ENCODE measurements around the gene BRAF. TPM values are rescaled to one million over a fixed set of nuclear protein-coding genes. Genes with fewer than 3 reads are reported as not detected.

Gene BRAF
- total RNA-seq, 1 donor from 2014 or later, result 26.0 TPM

DNA sequence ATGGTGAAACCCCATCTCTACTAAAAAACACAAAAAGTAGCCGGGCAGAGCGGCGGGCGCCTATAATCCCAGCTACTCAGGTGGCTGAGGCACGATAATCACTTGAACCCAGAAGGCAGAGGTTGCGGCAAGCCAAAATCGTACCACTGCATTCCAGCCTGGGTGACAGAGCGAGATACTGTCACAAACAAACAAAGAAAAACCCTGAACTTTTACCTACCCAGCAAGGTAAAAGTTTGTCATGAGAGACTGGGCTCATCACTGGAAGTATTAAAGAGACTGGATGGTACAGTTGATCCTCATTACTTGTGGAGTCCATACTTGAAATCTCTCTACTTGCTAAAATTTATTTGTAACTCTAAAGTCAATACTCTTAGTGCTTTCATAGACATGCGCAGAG lies 114.3 kb downstream of the BRAF start:
- Histone ChIP-seq H3K79me2 (ENCODE audit: insufficient read depth, low read length) (no peaks in the 10 kb centered on the region), H3K4me2 (ENCODE audit: low read length) (no peak overlapping the region), H3K36me3 (ENCODE audit: insufficient read depth, low read length) (no peaks in the 10 kb centered on the region), H4K20me1 (ENCODE audit: insufficient read depth, low read length) (peaks cover 20% of the 10 kb centered on the region), H3K27me3 (ENCODE audit: insufficient read depth, low read length) (no peaks in the 10 kb centered on the region), H3K4me1 (ENCODE audit: insufficient read depth, low read length) (no peaks in the 10 kb centered on the region), H3K27ac (ENCODE audit: low read depth, low read length) (no peak overlapping the region), H3K4me3 (ENCODE audit: insufficient read depth, low read depth, low read length) (no peak overlapping the region), H3K9me3 (ENCODE audit: insufficient read depth, low read depth, low read length) (no peaks in the 10 kb centered on the region), H3K9ac (ENCODE audit: low read length) (no peak overlapping the region), H2AFZ (ENCODE audit: low read depth, low read length) (no peak overlapping the region)
- FAIRE-seq (no peak), DNase-seq (ENCODE audit: low read depth) (no peak)
- no peak overlapping the region for H3K4me3 Mint-ChIP-seq (ENCODE audit: unreplicated experiment)
- no peaks in the 10 kb centered on the region for H3K27me3 Mint-ChIP-seq (ENCODE audit: low read depth, unreplicated experiment)
- TF ChIP-seq EZH2 (IDR thresholded peaks at IDR 0.05; ENCODE audit: insufficient read depth, low read length), result no peak
- TF ChIP-seq, protein P1, sequence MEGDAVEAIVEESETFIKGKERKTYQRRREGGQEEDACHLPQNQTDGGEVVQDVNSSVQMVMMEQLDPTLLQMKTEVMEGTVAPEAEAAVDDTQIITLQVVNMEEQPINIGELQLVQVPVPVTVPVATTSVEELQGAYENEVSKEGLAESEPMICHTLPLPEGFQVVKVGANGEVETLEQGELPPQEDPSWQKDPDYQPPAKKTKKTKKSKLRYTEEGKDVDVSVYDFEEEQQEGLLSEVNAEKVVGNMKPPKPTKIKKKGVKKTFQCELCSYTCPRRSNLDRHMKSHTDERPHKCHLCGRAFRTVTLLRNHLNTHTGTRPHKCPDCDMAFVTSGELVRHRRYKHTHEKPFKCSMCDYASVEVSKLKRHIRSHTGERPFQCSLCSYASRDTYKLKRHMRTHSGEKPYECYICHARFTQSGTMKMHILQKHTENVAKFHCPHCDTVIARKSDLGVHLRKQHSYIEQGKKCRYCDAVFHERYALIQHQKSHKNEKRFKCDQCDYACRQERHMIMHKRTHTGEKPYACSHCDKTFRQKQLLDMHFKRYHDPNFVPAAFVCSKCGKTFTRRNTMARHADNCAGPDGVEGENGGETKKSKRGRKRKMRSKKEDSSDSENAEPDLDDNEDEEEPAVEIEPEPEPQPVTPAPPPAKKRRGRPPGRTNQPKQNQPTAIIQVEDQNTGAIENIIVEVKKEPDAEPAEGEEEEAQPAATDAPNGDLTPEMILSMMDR (IDR thresholded peaks at IDR 0.05; ENCODE audit: insufficient read depth, low read depth, low read length), result no peak
- H3K27ac Mint-ChIP-seq (ENCODE audit: unreplicated experiment), result no peak overlapping the region
- H3K4me1 Mint-ChIP-seq (ENCODE audit: low read depth, unreplicated experiment), result no peaks in the 10 kb centered on the region
- no peaks in the 10 kb centered on the region for H3K36me3 Mint-ChIP-seq (ENCODE audit: low read depth, unreplicated experiment)
- no peaks in the 10 kb centered on the region for H3K9me3 Mint-ChIP-seq (ENCODE audit: unreplicated experiment)

DNA sequence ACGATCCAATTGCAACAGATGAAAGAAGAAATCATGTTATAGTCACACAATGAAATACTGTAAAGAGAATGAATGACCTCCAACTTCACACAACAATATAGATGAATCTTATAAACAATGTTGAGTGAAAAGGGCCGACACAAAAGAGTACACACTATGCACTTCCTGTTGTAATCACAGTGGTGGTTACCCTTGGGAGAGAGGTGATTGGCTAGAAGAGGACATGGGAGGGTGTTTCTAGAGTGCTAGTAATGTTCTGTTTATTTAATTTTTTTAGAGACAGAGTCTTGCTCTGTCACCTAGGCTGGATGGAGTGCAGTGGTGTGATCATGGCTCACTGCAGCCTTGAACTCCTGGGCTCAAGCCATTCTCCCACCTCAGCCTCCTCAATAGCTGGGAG lies 145.8 kb downstream of the BRAF start:
- FAIRE-seq (no peak), DNase-seq (ENCODE audit: low read depth) (no peak)
- H3K4me2 ChIP-seq (ENCODE audit: low read length), result no peak overlapping the region
- Mint-ChIP-seq H3K27ac (ENCODE audit: unreplicated experiment) (no peak overlapping the region), H3K4me1 (ENCODE audit: low read depth, unreplicated experiment) (no peaks in the 10 kb centered on the region), H3K9me3 (ENCODE audit: unreplicated experiment) (no peaks in the 10 kb centered on the region), H3K27me3 (ENCODE audit: low read depth, unreplicated experiment) (no peaks in the 10 kb centered on the region), H3K4me3 (ENCODE audit: unreplicated experiment) (no peak overlapping the region), H3K36me3 (ENCODE audit: low read depth, unreplicated experiment) (peaks cover 5% of the 10 kb centered on the region)
- H3K4me1 ChIP-seq (ENCODE audit: insufficient read depth, low read length), result no peaks in the 10 kb centered on the region
- no peak overlapping the region for H3K27ac ChIP-seq (ENCODE audit: low read depth, low read length)
- H3K36me3 ChIP-seq (ENCODE audit: insufficient read depth, low read length), result peaks cover 10% of the 10 kb centered on the region
- H3K4me3 ChIP-seq (ENCODE audit: insufficient read depth, low read depth, low read length), result no peak overlapping the region
- no peak overlapping the region for H3K9ac ChIP-seq (ENCODE audit: low read length)
- no peaks in the 10 kb centered on the region for H3K79me2 ChIP-seq (ENCODE audit: insufficient read depth, low read length)
- no peaks in the 10 kb centered on the region for H4K20me1 ChIP-seq (ENCODE audit: insufficient read depth, low read length)
- no peak for TF ChIP-seq EZH2 (IDR thresholded peaks at IDR 0.05; ENCODE audit: insufficient read depth, low read length)
- TF ChIP-seq, protein P1 (IDR thresholded peaks at IDR 0.05; ENCODE audit: insufficient read depth, low read depth, low read length), result no peak
- no peaks in the 10 kb centered on the region for H3K27me3 ChIP-seq (ENCODE audit: insufficient read depth, low read length)
- H2AFZ ChIP-seq (ENCODE audit: low read depth, low read length), result no peak overlapping the region
- no peaks in the 10 kb centered on the region for H3K9me3 ChIP-seq (ENCODE audit: insufficient read depth, low read depth, low read length)

- Histone ChIP-seq H3K4me1 (ENCODE audit: insufficient read depth, low read length) (no peaks in the 10 kb centered on the region), H2AFZ (ENCODE audit: low read depth, low read length) (no peak overlapping the region), H3K27me3 (ENCODE audit: insufficient read depth, low read length) (no peaks in the 10 kb centered on the region), H3K79me2 (ENCODE audit: insufficient read depth, low read length) (no peaks in the 10 kb centered on the region), H3K36me3 (ENCODE audit: insufficient read depth, low read length) (peaks cover 12% of the 10 kb centered on the region), H3K4me2 (ENCODE audit: low read length) (no peak overlapping the region), H3K9me3 (ENCODE audit: insufficient read depth, low read depth, low read length) (no peaks in the 10 kb centered on the region), H4K20me1 (ENCODE audit: insufficient read depth, low read length) (no peaks in the 10 kb centered on the region), H3K4me3 (ENCODE audit: insufficient read depth, low read depth, low read length) (no peak overlapping the region), H3K9ac (ENCODE audit: low read length) (no peak overlapping the region), H3K27ac (ENCODE audit: low read depth, low read length) (no peak overlapping the region)
- TF ChIP-seq, protein P1 (IDR thresholded peaks at IDR 0.05; ENCODE audit: insufficient read depth, low read depth, low read length), result no peak
- TF ChIP-seq EZH2 (IDR thresholded peaks at IDR 0.05; ENCODE audit: insufficient read depth, low read length), result no peak
- no peak overlapping the region for H3K4me3 Mint-ChIP-seq (ENCODE audit: unreplicated experiment)
- peaks cover 3% of the 10 kb centered on the region for H3K4me1 Mint-ChIP-seq (ENCODE audit: low read depth, unreplicated experiment)
- peaks cover 5% of the 10 kb centered on the region for H3K36me3 Mint-ChIP-seq (ENCODE audit: low read depth, unreplicated experiment)
- H3K9me3 Mint-ChIP-seq (ENCODE audit: unreplicated experiment), result no peaks in the 10 kb centered on the region
- no peak overlapping the region for H3K27ac Mint-ChIP-seq (ENCODE audit: unreplicated experiment)
- no peaks in the 10 kb centered on the region for H3K27me3 Mint-ChIP-seq (ENCODE audit: low read depth, unreplicated experiment)
- DNase-seq (ENCODE audit: low read depth) (no peak), FAIRE-seq (no peak)
These were observed 146.2 kb downstream of the BRAF start for GRCh38 chr7:140778568-140778967.

Measured in astrocyte (in vitro differentiated cells and primary cell).